Suprapubic skin (tissue), 4 donors: Measurements from ENCODE around the gene PAK3. TPM values are rescaled to one million over a fixed set of nuclear protein-coding genes. Genes with fewer than 3 reads are reported as not detected.

ENCODE experiments used
- DNase-seq, 2 donors: peaks; one replicate each; pipeline ENCODE4 v3.0.0-alpha.2; 2019; ENCODE audit warnings: low spot score in 2 of 2
- H3K27ac ChIP-seq: fragments of 200-600 bp; sonication (generic); one replicate; pipeline ENCODE4 v1.5.1; 2019
- H3K27me3 ChIP-seq: fragments of 200-600 bp; sonication (generic); one replicate; pipeline ENCODE4 v1.5.1; 2019
- H3K36me3 ChIP-seq: fragments of 200-600 bp; sonication (generic); one replicate; pipeline ENCODE4 v1.5.1; 2019
- H3K4me1 ChIP-seq: fragments of 200-600 bp; sonication (generic); one replicate; pipeline ENCODE4 v1.5.1; 2019
- H3K4me3 ChIP-seq: fragments of 200-600 bp; sonication (generic); one replicate; pipeline ENCODE4 v1.5.1; 2019; ENCODE audit warnings: mild to moderate bottlenecking
- H3K9me3 ChIP-seq: fragments of 200-600 bp; sonication (generic); one replicate; pipeline ENCODE4 v1.5.1; 2019
- CTCF ChIP-seq, 2 donors: fragments of 200-600 bp in 1 of 2; fragments of 450-650 bp in 1 of 2; sonication (generic) in 1 of 2; IDR thresholded peaks; one replicate each; pipeline ENCODE4 v1.5.1; 2016 to 2019; ENCODE audit warnings: antibody characterized with exemption in 2 of 2, mild to moderate bottlenecking in 1 of 2, moderate library complexity in 1 of 2
- EP300 ChIP-seq: sonication (generic); formaldehyde crosslinking; IDR thresholded peaks from one replicate; pipeline ENCODE4 v1.6.1; 2017; ENCODE audit warnings: antibody characterized with exemption
- POLR2A ChIP-seq, 2 donors: fragments of 450-650 bp; IDR thresholded peaks; one replicate each; pipeline ENCODE4 v1.6.1; 2017; ENCODE audit warnings: antibody characterized with exemption in 2 of 2, mild to moderate bottlenecking in 2 of 2, moderate library complexity in 2 of 2
- POLR2AphosphoS5 ChIP-seq, 3 donors: sonication (generic); formaldehyde crosslinking; IDR thresholded peaks; one replicate each; pipeline ENCODE4 v1.6.1; 2017; ENCODE audit warnings: antibody characterized with exemption in 3 of 3
- WGBS: methylation state at CpG from one replicate; pipeline ENCODE4 v1.1.5; 2018; 5-methylcytosine and 5-hydroxymethylcytosine counted together
- total RNA-seq, 4 donors: library from RNA; depleted of rRNA; stranded (reverse); fragments of >200 nt; gene quantifications; one replicate each; pipeline ENCODE4 v1.1.0, GENCODE V29; 2016

Gene PAK3
- total RNA-seq, 4 donors from 2014 or later, result 2.7 to 11.9 (median 5.1) TPM

- no peak for TF ChIP-seq POLR2AphosphoS5 (IDR thresholded peaks at IDR 0.05)
- no peak for TF ChIP-seq EP300
- TF ChIP-seq POLR2A (IDR thresholded peaks at IDR 0.05), result no peak
- no peak for TF ChIP-seq CTCF (IDR thresholded peaks at IDR 0.05)
Measured at GRCh38 chrX:111254896-111255693, 159.1 kb downstream of the PAK3 start.

GRCh38 chrX:111257733-111258132 lies 161.7 kb downstream of the PAK3 start:
- Histone ChIP-seq H3K27ac (no peak overlapping the region), H3K27me3 (no peaks in the 10 kb centered on the region), H3K4me1 (no peaks in the 10 kb centered on the region), H3K9me3 (no peaks in the 10 kb centered on the region), H3K36me3 (no peaks in the 10 kb centered on the region), H3K4me3 (no peak overlapping the region)
- 76% methylated on average over 3 of the region's 3 CpGs for WGBS
- no peak for DNase-seq
- TF ChIP-seq CTCF (IDR thresholded peaks at IDR 0.05) (no peak), POLR2A (IDR thresholded peaks at IDR 0.05) (no peak), EP300 (no peak), POLR2AphosphoS5 (IDR thresholded peaks at IDR 0.05) (no peak)

More at GRCh38 chrX:111254896-111255693, 159.1 kb downstream of the PAK3 start:
- WGBS, result 76% methylated on average over 7 of the region's 7 CpGs
- no peaks in the 10 kb centered on the region for H3K4me1 ChIP-seq
- H3K36me3 ChIP-seq, result no peaks in the 10 kb centered on the region
- DNase-seq, result no peak
- H3K9me3 ChIP-seq, result no peaks in the 10 kb centered on the region
- no peak overlapping the region for H3K4me3 ChIP-seq
- H3K27ac ChIP-seq, result no peak overlapping the region
- no peaks in the 10 kb centered on the region for H3K27me3 ChIP-seq

- H3K9me3 ChIP-seq, result no peaks in the 10 kb centered on the region
- WGBS, result 48% methylated on average over 3 of the region's 3 CpGs
- no peak overlapping the region for H3K27ac ChIP-seq
- no peak for TF ChIP-seq CTCF (IDR thresholded peaks at IDR 0.05)
- TF ChIP-seq EP300, result no peak
- TF ChIP-seq POLR2A (IDR thresholded peaks at IDR 0.05), result no peak
- TF ChIP-seq POLR2AphosphoS5 (IDR thresholded peaks at IDR 0.05), result no peak
- H3K4me1 ChIP-seq, result no peaks in the 10 kb centered on the region
- DNase-seq, result no peak
- H3K36me3 ChIP-seq, result no peaks in the 10 kb centered on the region
- no peaks in the 10 kb centered on the region for H3K27me3 ChIP-seq
- no peak overlapping the region for H3K4me3 ChIP-seq
Measured at GRCh38 chrX:111259559-111259958, 163.6 kb downstream of the PAK3 start.

GRCh38 chrX:111260451-111260850 lies 164.5 kb downstream of the PAK3 start:
- no peak overlapping the region for H3K4me3 ChIP-seq
- TF ChIP-seq POLR2AphosphoS5 (IDR thresholded peaks at IDR 0.05) (no peak), EP300 (no peak), POLR2A (IDR thresholded peaks at IDR 0.05) (no peak)
- H3K36me3 ChIP-seq, result no peaks in the 10 kb centered on the region
- 51% methylated on average over 3 of the region's 3 CpGs for WGBS
- H3K9me3 ChIP-seq, result no peaks in the 10 kb centered on the region
- H3K27me3 ChIP-seq, result no peaks in the 10 kb centered on the region
- no peak for DNase-seq
- H3K27ac ChIP-seq, result no peak overlapping the region
- H3K4me1 ChIP-seq, result no peaks in the 10 kb centered on the region

- DNase-seq, result no peak
- H3K4me3 ChIP-seq, result no peak overlapping the region
- 45% methylated on average over 3 of the region's 3 CpGs for WGBS
- H3K27me3 ChIP-seq, result no peaks in the 10 kb centered on the region
- no peaks in the 10 kb centered on the region for H3K9me3 ChIP-seq
- H3K27ac ChIP-seq, result no peak overlapping the region
- TF ChIP-seq POLR2AphosphoS5 (IDR thresholded peaks at IDR 0.05) (no peak), CTCF (IDR thresholded peaks at IDR 0.05) (no peak), POLR2A (IDR thresholded peaks at IDR 0.05) (no peak), EP300 (no peak)
- H3K36me3 ChIP-seq, result no peaks in the 10 kb centered on the region
- H3K4me1 ChIP-seq, result no peaks in the 10 kb centered on the region
Measured at GRCh38 chrX:111262086-111262485, 166.1 kb downstream of the PAK3 start.
